ENCODE results near the gene FGF11. TPM values are rescaled to one million over a fixed set of nuclear protein-coding genes. Genes with fewer than 3 reads are reported as not detected.

FGF11 gene
- total and polyA plus RNA-seq, 2 of the 4 experiments (the other 2 are of a cell fraction) = 0.18 to 1.1 TPM

GRCh38 chr17:7415784-7416183 is 23.5 kb upstream of the FGF11 start:
- no TSS peak for BruUV-seq (replicated peaks)
- no peak overlapping the region for H3K23ac ChIP-seq (ENCODE audit: low read depth, low read length)
- H4K91ac ChIP-seq (ENCODE audit: insufficient read depth, low read depth, low read length) = no peak overlapping the region
- H3K9me1 ChIP-seq (ENCODE audit: insufficient read depth, low read length) = peaks cover 2% of the 10 kb centered on the region; the same call in 1 of the 2 replicates
- CTCF ChIA-PET = no interaction called here
- no peak for TF ChIP-seq MXI1 (IDR thresholded peaks at IDR 0.05; ENCODE audit: borderline replicate concordance, low read depth, low read length)
- no peak for TF ChIP-seq NFE2L2 (IDR thresholded peaks at IDR 0.05; ENCODE audit: low read depth, low read length)
- TF ChIP-seq, protein P1, sequence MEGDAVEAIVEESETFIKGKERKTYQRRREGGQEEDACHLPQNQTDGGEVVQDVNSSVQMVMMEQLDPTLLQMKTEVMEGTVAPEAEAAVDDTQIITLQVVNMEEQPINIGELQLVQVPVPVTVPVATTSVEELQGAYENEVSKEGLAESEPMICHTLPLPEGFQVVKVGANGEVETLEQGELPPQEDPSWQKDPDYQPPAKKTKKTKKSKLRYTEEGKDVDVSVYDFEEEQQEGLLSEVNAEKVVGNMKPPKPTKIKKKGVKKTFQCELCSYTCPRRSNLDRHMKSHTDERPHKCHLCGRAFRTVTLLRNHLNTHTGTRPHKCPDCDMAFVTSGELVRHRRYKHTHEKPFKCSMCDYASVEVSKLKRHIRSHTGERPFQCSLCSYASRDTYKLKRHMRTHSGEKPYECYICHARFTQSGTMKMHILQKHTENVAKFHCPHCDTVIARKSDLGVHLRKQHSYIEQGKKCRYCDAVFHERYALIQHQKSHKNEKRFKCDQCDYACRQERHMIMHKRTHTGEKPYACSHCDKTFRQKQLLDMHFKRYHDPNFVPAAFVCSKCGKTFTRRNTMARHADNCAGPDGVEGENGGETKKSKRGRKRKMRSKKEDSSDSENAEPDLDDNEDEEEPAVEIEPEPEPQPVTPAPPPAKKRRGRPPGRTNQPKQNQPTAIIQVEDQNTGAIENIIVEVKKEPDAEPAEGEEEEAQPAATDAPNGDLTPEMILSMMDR (conservative IDR thresholded peaks at IDR 0.05; ENCODE audit: low read depth, low read length) = no peak
- TF ChIP-seq CHD1 (IDR thresholded peaks at IDR 0.05; ENCODE audit: low read depth, low read length) = no peak
- no peak for TF ChIP-seq FOS (IDR thresholded peaks at IDR 0.05; ENCODE audit: low read depth, low read length)
- TF ChIP-seq, protein P2, sequence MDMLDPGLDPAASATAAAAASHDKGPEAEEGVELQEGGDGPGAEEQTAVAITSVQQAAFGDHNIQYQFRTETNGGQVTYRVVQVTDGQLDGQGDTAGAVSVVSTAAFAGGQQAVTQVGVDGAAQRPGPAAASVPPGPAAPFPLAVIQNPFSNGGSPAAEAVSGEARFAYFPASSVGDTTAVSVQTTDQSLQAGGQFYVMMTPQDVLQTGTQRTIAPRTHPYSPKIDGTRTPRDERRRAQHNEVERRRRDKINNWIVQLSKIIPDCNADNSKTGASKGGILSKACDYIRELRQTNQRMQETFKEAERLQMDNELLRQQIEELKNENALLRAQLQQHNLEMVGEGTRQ (IDR thresholded peaks at IDR 0.05; ENCODE audit: low read depth, low read length) = no peak
- no peak for TF ChIP-seq CEBPB (IDR thresholded peaks at IDR 0.05; ENCODE audit: low read depth, low read length)
- TF ChIP-seq POLR2A (IDR thresholded peaks at IDR 0.05; ENCODE audit: low read depth, low read length) = no peak
- TF ChIP-seq, protein P3, sequence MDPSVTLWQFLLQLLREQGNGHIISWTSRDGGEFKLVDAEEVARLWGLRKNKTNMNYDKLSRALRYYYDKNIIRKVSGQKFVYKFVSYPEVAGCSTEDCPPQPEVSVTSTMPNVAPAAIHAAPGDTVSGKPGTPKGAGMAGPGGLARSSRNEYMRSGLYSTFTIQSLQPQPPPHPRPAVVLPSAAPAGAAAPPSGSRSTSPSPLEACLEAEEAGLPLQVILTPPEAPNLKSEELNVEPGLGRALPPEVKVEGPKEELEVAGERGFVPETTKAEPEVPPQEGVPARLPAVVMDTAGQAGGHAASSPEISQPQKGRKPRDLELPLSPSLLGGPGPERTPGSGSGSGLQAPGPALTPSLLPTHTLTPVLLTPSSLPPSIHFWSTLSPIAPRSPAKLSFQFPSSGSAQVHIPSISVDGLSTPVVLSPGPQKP (IDR thresholded peaks at IDR 0.05; ENCODE audit: borderline replicate concordance, low read depth, low read length) = no peak
- no peak for TF ChIP-seq RAD21 (IDR thresholded peaks at IDR 0.05; ENCODE audit: low read length)
- H3K14ac ChIP-seq (replicated peaks; ENCODE audit: low read depth, low read length) = no peak overlapping the region
- no peak overlapping the region for H2BK5ac ChIP-seq (ENCODE audit: low read depth, low read length, poor library complexity, severe bottlenecking)
- H3K4me3 ChIP-seq (ENCODE audit: insufficient read depth, low read depth, low read length) = no peak overlapping the region
- no peak overlapping the region for H3K9ac ChIP-seq (ENCODE audit: low read depth, low read length)
- H4K5ac ChIP-seq (ENCODE audit: low read depth, low read length) = no peak overlapping the region
- H2AK9ac ChIP-seq (replicated peaks; ENCODE audit: low read depth, low read length, poor library complexity) = peak overlapping the region; percentile 70
- no peak overlapping the region for H2AK5ac ChIP-seq (ENCODE audit: low read depth, low read length)
- no peak overlapping the region for H2BK15ac ChIP-seq (ENCODE audit: low read depth, low read length)
- H3K27me3 ChIP-seq (ENCODE audit: control insufficient read depth, insufficient read depth, low read length) = no peaks in the 10 kb centered on the region
- no peak for ATAC-seq (ENCODE audit: low read depth)
- DNase-seq = no peak
- H3K9me3 ChIP-seq (ENCODE audit: control insufficient read depth, insufficient read depth, low read length) = no peaks in the 10 kb centered on the region
- H2AFZ ChIP-seq (replicated peaks; ENCODE audit: low read length, poor library complexity) = no peak overlapping the region
- H3K56ac ChIP-seq (ENCODE audit: extremely low read depth, insufficient read depth, low read length) = no peak overlapping the region
- no peak overlapping the region for H3K18ac ChIP-seq (ENCODE audit: low read depth, low read length)
- H2BK120ac ChIP-seq (ENCODE audit: low read depth, low read length) = no peak overlapping the region
- intact Hi-C loops (cut with micrococcal nuclease) (no loop called here), in situ Hi-C loops (cut with MboI; ENCODE audit: low sequenced_read_pairs) (no loop called here), dilution Hi-C loops (cut with HindIII; ENCODE audit: low sequenced_read_pairs, unreplicated experiment) (no loop called here)
- H4K8ac ChIP-seq (ENCODE audit: low read depth in 2 of 2, low read length in 2 of 2) = no peak overlapping the region
- H3K36me3 ChIP-seq (ENCODE audit: control insufficient read depth, insufficient read depth, low read length) = peaks cover 29% of the 10 kb centered on the region
- peaks cover 4% of the 10 kb centered on the region; the same call in 1 of the 2 replicates for H3K4me1 ChIP-seq (ENCODE audit: control insufficient read depth, insufficient read depth, low read length)
- 93% methylated on average over 9 of the region's 23 CpGs; no CpG with 5 or more reads in 1 of the 2 experiments for WGBS, 2 experiments (ENCODE audit: extremely low coverage in 2 of 2, insufficient read length in 1 of 2)
- H3K27ac ChIP-seq (ENCODE audit: insufficient read depth, low read length) = no peak overlapping the region
- no peak overlapping the region for H3K4ac ChIP-seq (ENCODE audit: low read depth, low read length)
- POLR2A ChIA-PET (ENCODE audit: unreplicated experiment) = no interaction called here
- H2BK20ac ChIP-seq (ENCODE audit: low read depth, low read length) = no peak overlapping the region
- no peaks in the 10 kb centered on the region; a peak in 1 of 4 replicates for H3K79me1 ChIP-seq (ENCODE audit: low read depth in 1 of 2, low read length in 2 of 2)
- no peak overlapping the region for H3K4me2 ChIP-seq (ENCODE audit: low read depth, low read length)
- H4K20me1 ChIP-seq (ENCODE audit: insufficient read depth, low read length) = peaks cover 7% of the 10 kb centered on the region; the same call in 1 of the 2 replicates
